HepG2 (cell line): ENCODE results near the gene SETD2. TPM values are rescaled to one million over a fixed set of nuclear protein-coding genes. Genes with fewer than 3 reads are reported as not detected.
A peak's percentile ranks its signal among the peaks of the same experiment; 100 is the strongest.

Source experiments
- AHR ChIP-seq: IDR thresholded peaks from 2 replicates; pipeline ENCODE4 v1.6.1; 2018; ENCODE audit warnings: missing genetic modification reagents, missing compliant biosample characterization
- KDM2A ChIP-seq: sonication (generic); formaldehyde crosslinking; IDR thresholded peaks from 2 replicates; pipeline ENCODE4 v1.4.0; 2020; ENCODE audit warnings: low read depth, missing genetic modification reagents, borderline replicate concordance
- KLF15 ChIP-seq: sonication (generic); formaldehyde crosslinking; IDR thresholded peaks from 2 replicates; pipeline ENCODE4 v1.8.1; 2023; ENCODE audit warnings: borderline replicate concordance, mild to moderate bottlenecking, inconsistent platforms, missing genetic modification reagents, mixed read lengths
- PHF21A ChIP-seq: sonication (generic); formaldehyde crosslinking; IDR thresholded peaks from 2 replicates; pipeline ENCODE4 v1.5.0; 2020; ENCODE audit warnings: mild to moderate bottlenecking, missing genetic modification reagents
- RBAK ChIP-seq: sonication (generic); formaldehyde crosslinking; IDR thresholded peaks from 2 replicates; pipeline ENCODE4 v1.5.1; 2020; ENCODE audit warnings: mild to moderate bottlenecking, missing genetic modification reagents
- SAP130 ChIP-seq: IDR thresholded peaks from 2 replicates; pipeline ENCODE4 v1.6.1; 2016; ENCODE audit warnings: low read depth
- SNRNP70 ChIP-seq: fragments of 200-400 bp; formaldehyde crosslinking; IDR thresholded peaks from 2 replicates; pipeline ENCODE4 v1.6.1; 2017; ENCODE audit warnings: mild to moderate bottlenecking, low read depth, low read length, moderate library complexity
- XRCC5 ChIP-seq: fragments of 200-400 bp; formaldehyde crosslinking; optimal IDR thresholded peaks from 2 replicates; pipeline ENCODE3; 2017; ENCODE audit warnings: mild to moderate bottlenecking, low read length
- ZNF24 ChIP-seq: fragments of 450-650 bp; IDR thresholded peaks from 2 replicates; pipeline ENCODE4 v1.6.1; 2017; ENCODE audit warnings: antibody characterized with exemption, mild to moderate bottlenecking
- ZNF484 ChIP-seq: sonication (generic); formaldehyde crosslinking; IDR thresholded peaks from 2 replicates; pipeline ENCODE4 v1.5.1; 2020; ENCODE audit warnings: mild to moderate bottlenecking, low read depth, missing genetic modification reagents, borderline replicate concordance
- ZNF572 ChIP-seq: sonication (generic); formaldehyde crosslinking; IDR thresholded peaks from 2 replicates; pipeline ENCODE4 v1.5.1; 2020; ENCODE audit warnings: mild to moderate bottlenecking, missing genetic modification reagents
- ZNF589 ChIP-seq: sonication (generic); formaldehyde crosslinking; conservative IDR thresholded peaks from 2 replicates; pipeline ENCODE4 v1.8.0; 2022; ENCODE audit warnings: mild to moderate bottlenecking, moderate library complexity, missing genetic modification reagents
- ZNF788 ChIP-seq: sonication (generic); formaldehyde crosslinking; IDR thresholded peaks from 2 replicates; pipeline ENCODE4 v1.5.0; 2020; ENCODE audit warnings: mild to moderate bottlenecking, missing genetic modification reagents, borderline replicate concordance
- polyA plus RNA-seq, 8 experiments: library from polyadenylated mRNA; depleted of rRNA in 3 of 8; stranded (reverse) in 7 of 8; unstranded in 1 of 8; fragments of >200 nt; fragmentation: Illumina TruSeq in 4 of 8; extraction: Trizol in 4 of 8; gene quantifications; 2 replicates each; pipeline versions ENCODE4 v1.2.1 to v1.2.3, GENCODE V29; 2011 to 2016; ENCODE audit warnings: low read depth in 4 of 8, missing spikeins in 1 of 8, mixed read lengths in 1 of 8; ENCODE audit not compliant: insufficient read depth in 1 of 8
- total RNA-seq, 5 experiments: library from RNA; depleted of rRNA; stranded (reverse); fragments of >200 nt; fragmentation: Illumina TruSeq; extraction: Trizol; gene quantifications; 2 replicates each; pipeline ENCODE4 v1.2.3, GENCODE V29; 2016; ENCODE audit warnings: low read depth in 1 of 5
- TF ChIP-seq, protein P1 (sequence below): sonication (generic); formaldehyde crosslinking; IDR thresholded peaks from 2 replicates; pipeline ENCODE4 v1.4.0; 2020; ENCODE audit warnings: missing genetic modification reagents, mild to moderate bottlenecking, borderline replicate concordance
- TF ChIP-seq, protein P2 (sequence below): sonication (generic); formaldehyde crosslinking; IDR thresholded peaks from 2 replicates; pipeline ENCODE4 v1.4.0; 2020; ENCODE audit warnings: missing genetic modification reagents, borderline replicate concordance
- TF ChIP-seq, protein P3 (sequence below): IDR thresholded peaks from 2 replicates; pipeline ENCODE4 v1.6.1; 2016; ENCODE audit warnings: missing compliant biosample characterization, missing genetic modification reagents, borderline replicate concordance
- TF ChIP-seq, protein P4 (sequence below): sonication (generic); formaldehyde crosslinking; IDR thresholded peaks from 2 replicates; pipeline ENCODE4 v1.4.0; 2020; ENCODE audit warnings: missing genetic modification reagents

SETD2 gene
- total and polyA plus RNA-seq, 2 of the 13 experiments (the other 11 are each of a cell fraction or from before 2014, with no cell fraction given) = 14.2 to 24.2 TPM

DNA sequence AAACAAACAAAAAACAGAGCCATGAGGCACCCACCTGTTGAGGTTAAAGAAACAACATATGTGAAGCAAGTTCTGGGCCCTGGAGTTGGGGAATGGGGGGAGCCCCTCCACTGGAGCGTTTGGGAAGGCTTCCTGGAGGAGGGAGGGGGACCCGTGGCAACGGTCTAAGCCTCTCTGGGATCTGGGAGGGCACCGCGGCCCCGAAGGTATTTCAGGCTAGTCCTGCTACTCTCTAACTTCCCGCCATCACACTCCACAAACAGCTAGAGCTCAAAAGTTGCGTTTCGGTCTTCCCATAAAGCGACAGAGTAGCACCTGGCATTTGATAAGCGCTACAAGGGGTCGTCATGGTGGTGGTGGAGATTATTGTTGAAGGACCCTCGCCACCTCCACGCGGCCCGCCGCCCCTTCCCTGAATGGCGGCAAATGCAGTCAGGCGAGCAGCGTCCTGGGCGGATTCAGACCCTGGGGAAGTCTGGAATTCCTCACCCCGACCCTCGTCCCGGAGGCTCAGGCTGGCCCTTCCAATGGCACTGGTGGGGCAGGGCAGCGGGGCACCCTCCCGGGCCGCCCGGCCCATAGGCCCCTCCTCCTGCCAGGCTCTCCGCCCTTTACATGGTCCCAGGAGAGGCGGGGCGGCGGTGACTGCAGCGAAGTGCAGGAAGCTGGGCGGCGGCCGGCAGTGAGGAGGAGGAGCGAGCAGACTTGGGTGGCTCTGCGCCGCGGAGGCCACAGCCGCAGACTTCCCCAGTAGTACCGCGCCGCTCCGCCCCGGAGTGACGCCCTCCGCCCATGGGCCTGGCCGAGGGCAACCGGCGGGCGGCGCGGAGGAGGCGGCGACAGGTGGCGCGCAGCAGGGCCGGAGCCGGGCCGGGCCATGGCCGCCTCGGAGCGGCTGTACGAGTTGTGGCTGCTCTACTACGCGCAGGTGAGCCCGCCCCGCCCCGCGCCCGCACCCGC is 184.6 kb downstream of the SETD2 start, which contains the start of gene NBEAL2 (continued):
- TF ChIP-seq RBAK (no peak), KLF15 (CRISPR knock-in tag) (no peak), KDM2A (CRISPR knock-in tag) (peak; percentile 68; the same call in 1 of the 2 replicates), ZNF572 (CRISPR knock-in tag) (0 out of 2 replicates have a peak, but pooled peaks have one; percentile 85), PHF21A (CRISPR knock-in tag) (peak; percentile 47; the same call in 1 of the 2 replicates), ZNF788 (CRISPR knock-in tag) (peak; percentile 54; the same call in 1 of the 2 replicates), SNRNP70 (no peak), SAP130 (CRISPR knock-in tag) (peak; percentile 82), AHR (CRISPR knock-in tag) (no peak; the same call in 1 of the 2 replicates), ZNF24 (no peak), ZNF589 (CRISPR knock-in tag) (no peak), ZNF484 (no peak), XRCC5 (no peak)
- TF ChIP-seq, protein P1, sequence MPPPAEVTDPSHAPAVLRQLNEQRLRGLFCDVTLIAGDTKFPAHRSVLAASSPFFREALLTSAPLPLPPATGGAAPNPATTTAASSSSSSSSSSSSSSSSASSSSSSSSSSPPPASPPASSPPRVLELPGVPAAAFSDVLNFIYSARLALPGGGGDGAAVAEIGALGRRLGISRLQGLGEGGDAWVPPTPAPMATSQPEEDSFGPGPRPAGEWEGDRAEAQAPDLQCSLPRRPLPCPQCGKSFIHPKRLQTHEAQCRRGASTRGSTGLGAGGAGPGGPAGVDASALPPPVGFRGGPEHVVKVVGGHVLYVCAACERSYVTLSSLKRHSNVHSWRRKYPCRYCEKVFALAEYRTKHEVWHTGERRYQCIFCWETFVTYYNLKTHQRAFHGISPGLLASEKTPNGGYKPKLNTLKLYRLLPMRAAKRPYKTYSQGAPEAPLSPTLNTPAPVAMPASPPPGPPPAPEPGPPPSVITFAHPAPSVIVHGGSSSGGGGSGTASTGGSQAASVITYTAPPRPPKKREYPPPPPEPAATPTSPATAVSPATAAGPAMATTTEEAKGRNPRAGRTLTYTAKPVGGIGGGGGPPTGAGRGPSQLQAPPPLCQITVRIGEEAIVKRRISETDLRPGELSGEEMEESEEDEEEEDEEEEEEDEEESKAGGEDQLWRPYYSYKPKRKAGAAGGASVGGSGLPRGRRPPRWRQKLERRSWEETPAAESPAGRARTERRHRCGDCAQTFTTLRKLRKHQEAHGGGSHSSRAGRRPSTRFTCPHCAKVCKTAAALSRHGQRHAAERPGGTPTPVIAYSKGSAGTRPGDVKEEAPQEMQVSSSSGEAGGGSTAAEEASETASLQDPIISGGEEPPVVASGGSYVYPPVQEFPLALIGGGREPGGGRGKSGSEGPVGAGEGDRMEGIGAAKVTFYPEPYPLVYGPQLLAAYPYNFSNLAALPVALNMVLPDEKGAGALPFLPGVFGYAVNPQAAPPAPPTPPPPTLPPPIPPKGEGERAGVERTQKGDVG (CRISPR knock-in tag) = no peak
- TF ChIP-seq, protein P2, sequence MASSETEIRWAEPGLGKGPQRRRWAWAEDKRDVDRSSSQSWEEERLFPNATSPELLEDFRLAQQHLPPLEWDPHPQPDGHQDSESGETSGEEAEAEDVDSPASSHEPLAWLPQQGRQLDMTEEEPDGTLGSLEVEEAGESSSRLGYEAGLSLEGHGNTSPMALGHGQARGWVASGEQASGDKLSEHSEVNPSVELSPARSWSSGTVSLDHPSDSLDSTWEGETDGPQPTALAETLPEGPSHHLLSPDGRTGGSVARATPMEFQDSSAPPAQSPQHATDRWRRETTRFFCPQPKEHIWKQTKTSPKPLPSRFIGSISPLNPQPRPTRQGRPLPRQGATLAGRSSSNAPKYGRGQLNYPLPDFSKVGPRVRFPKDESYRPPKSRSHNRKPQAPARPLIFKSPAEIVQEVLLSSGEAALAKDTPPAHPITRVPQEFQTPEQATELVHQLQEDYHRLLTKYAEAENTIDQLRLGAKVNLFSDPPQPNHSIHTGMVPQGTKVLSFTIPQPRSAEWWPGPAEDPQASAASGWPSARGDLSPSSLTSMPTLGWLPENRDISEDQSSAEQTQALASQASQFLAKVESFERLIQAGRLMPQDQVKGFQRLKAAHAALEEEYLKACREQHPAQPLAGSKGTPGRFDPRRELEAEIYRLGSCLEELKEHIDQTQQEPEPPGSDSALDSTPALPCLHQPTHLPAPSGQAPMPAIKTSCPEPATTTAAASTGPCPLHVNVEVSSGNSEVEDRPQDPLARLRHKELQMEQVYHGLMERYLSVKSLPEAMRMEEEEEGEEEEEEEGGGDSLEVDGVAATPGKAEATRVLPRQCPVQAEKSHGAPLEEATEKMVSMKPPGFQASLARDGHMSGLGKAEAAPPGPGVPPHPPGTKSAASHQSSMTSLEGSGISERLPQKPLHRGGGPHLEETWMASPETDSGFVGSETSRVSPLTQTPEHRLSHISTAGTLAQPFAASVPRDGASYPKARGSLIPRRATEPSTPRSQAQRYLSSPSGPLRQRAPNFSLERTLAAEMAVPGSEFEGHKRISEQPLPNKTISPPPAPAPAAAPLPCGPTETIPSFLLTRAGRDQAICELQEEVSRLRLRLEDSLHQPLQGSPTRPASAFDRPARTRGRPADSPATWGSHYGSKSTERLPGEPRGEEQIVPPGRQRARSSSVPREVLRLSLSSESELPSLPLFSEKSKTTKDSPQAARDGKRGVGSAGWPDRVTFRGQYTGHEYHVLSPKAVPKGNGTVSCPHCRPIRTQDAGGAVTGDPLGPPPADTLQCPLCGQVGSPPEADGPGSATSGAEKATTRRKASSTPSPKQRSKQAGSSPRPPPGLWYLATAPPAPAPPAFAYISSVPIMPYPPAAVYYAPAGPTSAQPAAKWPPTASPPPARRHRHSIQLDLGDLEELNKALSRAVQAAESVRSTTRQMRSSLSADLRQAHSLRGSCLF (CRISPR knock-in tag) = no peak
- TF ChIP-seq, protein P3, sequence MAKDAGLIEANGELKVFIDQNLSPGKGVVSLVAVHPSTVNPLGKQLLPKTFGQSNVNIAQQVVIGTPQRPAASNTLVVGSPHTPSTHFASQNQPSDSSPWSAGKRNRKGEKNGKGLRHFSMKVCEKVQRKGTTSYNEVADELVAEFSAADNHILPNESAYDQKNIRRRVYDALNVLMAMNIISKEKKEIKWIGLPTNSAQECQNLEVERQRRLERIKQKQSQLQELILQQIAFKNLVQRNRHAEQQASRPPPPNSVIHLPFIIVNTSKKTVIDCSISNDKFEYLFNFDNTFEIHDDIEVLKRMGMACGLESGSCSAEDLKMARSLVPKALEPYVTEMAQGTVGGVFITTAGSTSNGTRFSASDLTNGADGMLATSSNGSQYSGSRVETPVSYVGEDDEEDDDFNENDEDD (CRISPR knock-in tag) = no peak; the same call in 1 of the 2 replicates
- TF ChIP-seq, protein P4, sequence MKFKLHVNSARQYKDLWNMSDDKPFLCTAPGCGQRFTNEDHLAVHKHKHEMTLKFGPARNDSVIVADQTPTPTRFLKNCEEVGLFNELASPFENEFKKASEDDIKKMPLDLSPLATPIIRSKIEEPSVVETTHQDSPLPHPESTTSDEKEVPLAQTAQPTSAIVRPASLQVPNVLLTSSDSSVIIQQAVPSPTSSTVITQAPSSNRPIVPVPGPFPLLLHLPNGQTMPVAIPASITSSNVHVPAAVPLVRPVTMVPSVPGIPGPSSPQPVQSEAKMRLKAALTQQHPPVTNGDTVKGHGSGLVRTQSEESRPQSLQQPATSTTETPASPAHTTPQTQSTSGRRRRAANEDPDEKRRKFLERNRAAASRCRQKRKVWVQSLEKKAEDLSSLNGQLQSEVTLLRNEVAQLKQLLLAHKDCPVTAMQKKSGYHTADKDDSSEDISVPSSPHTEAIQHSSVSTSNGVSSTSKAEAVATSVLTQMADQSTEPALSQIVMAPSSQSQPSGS (CRISPR knock-in tag) = no peak
